A549 (cell line): Measurements from ENCODE around the gene ODAD4. TPM values are rescaled to one million over a fixed set of nuclear protein-coding genes. Genes with fewer than 3 reads are reported as not detected.

ENCODE experiments used
- ATAC-seq, 2 experiments: fragments of 200-7000 bp in 1 of 2; fragments of >200 bp in 1 of 2; cut with Nextera tagmentation in 1 of 2; cut with Tn5 transposase in 1 of 2; 3 replicates each; pipeline versions ENCODE4 v1.8.0 to v1.9.1; 2018 to 2020; ENCODE audit warnings: mild to moderate bottlenecking in 1 of 2, moderate library complexity in 1 of 2
- CTCF ChIA-PET: fragments of 300-600 bp; sonication (Branson Sonifier 250); formaldehyde crosslinking; extraction: SDS; loops from one replicate; lab custom pipeline; 2021; ENCODE audit warnings: antibody characterized with exemption, inconsistent platforms; lab: Yijun Ruan, JAX
- POLR2A ChIA-PET: fragments of 350-600 bp; formaldehyde crosslinking; extraction: SDS; loops from one replicate; lab custom pipeline; 2021; ENCODE audit warnings: antibody characterized with exemption, inconsistent platforms; lab: Yijun Ruan, JAX
- DNase-seq, 2 experiments: peaks; one replicate each; pipeline versions ENCODE4 v3.0.0 to v3.0.0-alpha.2; 2011 to 2016; ENCODE audit warnings: low read depth in 1 of 2, low spot score in 1 of 2
- FAIRE-seq: peaks from 2 replicates; lab custom pipeline; 2011; peaks lifted over from hg19 to GRCh38; lab: Jason Lieb, UNC
- H3K27ac ChIP-seq, 2 experiments: fragments of >200 bp; sonication (Bioruptor Twin); formaldehyde crosslinking; 3 replicates each; pipeline ENCODE4 v1.5.1; 2016 to 2017
- H3K4me1 ChIP-seq: fragments of >200 bp; sonication (Bioruptor Twin); formaldehyde crosslinking; 3 replicates; pipeline ENCODE4 v1.6.1; 2016
- H3K4me2 ChIP-seq: fragments of >200 bp; sonication (Bioruptor Twin); formaldehyde crosslinking; 3 replicates; pipeline ENCODE4 v1.6.1; 2016
- H3K4me3 ChIP-seq: fragments of >200 bp; sonication (Bioruptor Twin); formaldehyde crosslinking; 3 replicates; pipeline ENCODE4 v1.5.1; 2016
- H3K9me3 ChIP-seq: fragments of >200 bp; sonication (Bioruptor Twin); formaldehyde crosslinking; 3 replicates; pipeline ENCODE4 v1.6.1; 2016
- BHLHE40 ChIP-seq: IDR thresholded peaks from 2 replicates; pipeline ENCODE4 v1.6.1; 2012; ENCODE audit warnings: low read depth, low read length, inconsistent platforms
- CBX2 ChIP-seq: fragments of 200-600 bp; sonication (generic); IDR thresholded peaks from 2 replicates; pipeline ENCODE4 v1.6.1; 2016; ENCODE audit warnings: low read depth, mild to moderate bottlenecking, borderline replicate concordance
- CHD4 ChIP-seq: fragments of 200-600 bp; sonication (generic); IDR thresholded peaks from 2 replicates; pipeline ENCODE4 v1.6.1; 2016; ENCODE audit warnings: antibody characterized with exemption, mild to moderate bottlenecking, borderline replicate concordance
- EHF ChIP-seq: fragments of 250-450 bp; sonication (Bioruptor Pico); IDR thresholded peaks from 2 replicates; pipeline ENCODE4 v1.5.0; 2020; ENCODE audit warnings: mild to moderate bottlenecking
- FOSB ChIP-seq: fragments of 250-450 bp; sonication (Bioruptor Pico); IDR thresholded peaks from 2 replicates; pipeline ENCODE4 v1.5.0; 2020; ENCODE audit warnings: mild to moderate bottlenecking, moderate library complexity
- FOSL2 ChIP-seq, 2 experiments: fragments of 450-650 bp in 1 of 2; fragments of >200 bp in 1 of 2; sonication (Bioruptor Twin) in 1 of 2; formaldehyde crosslinking; IDR thresholded peaks; 2 replicates each; pipeline versions ENCODE4 v1.5.0 to v1.6.1; 2016 to 2020; ENCODE audit warnings: mild to moderate bottlenecking in 1 of 2, moderate library complexity in 1 of 2
- FOXS1 ChIP-seq: fragments of 250-450 bp; sonication (Bioruptor Pico); IDR thresholded peaks from 2 replicates; pipeline ENCODE4 v1.5.0; 2020; ENCODE audit warnings: mild to moderate bottlenecking, moderate library complexity
- HOXA7 ChIP-seq: fragments of 250-450 bp; sonication (Bioruptor Pico); IDR thresholded peaks from 2 replicates; pipeline ENCODE4 v1.5.0; 2020; ENCODE audit warnings: mild to moderate bottlenecking, moderate library complexity
- HOXB5 ChIP-seq: fragments of 250-450 bp; sonication (Bioruptor Pico); IDR thresholded peaks from 2 replicates; pipeline ENCODE4 v1.5.0; 2020; ENCODE audit warnings: mild to moderate bottlenecking, moderate library complexity
- JUNB ChIP-seq: fragments of >200 bp; sonication (Bioruptor Twin); formaldehyde crosslinking; IDR thresholded peaks from 2 replicates; pipeline ENCODE4 v1.6.1; 2016
- MAFK ChIP-seq: fragments of 450-650 bp; IDR thresholded peaks from 2 replicates; pipeline ENCODE4 v1.6.1; 2014; ENCODE audit not compliant: partially characterized antibody
- POLR2AphosphoS2 ChIP-seq: conservative IDR thresholded peaks from 2 replicates; pipeline ENCODE4 v1.6.1; 2012; ENCODE audit warnings: low read length, improper control_type of control experiment, inconsistent platforms
- RAD21 ChIP-seq, 2 experiments: fragments of >200 bp in 1 of 2; sonication (Bioruptor Twin) in 1 of 2; formaldehyde crosslinking in 1 of 2; IDR thresholded peaks in 1 of 2; conservative IDR thresholded peaks in 1 of 2; 2 replicates in 1 of 2; 3 replicates in 1 of 2; pipeline ENCODE4 v1.6.1; 2012 to 2018; ENCODE audit warnings: inconsistent platforms in 1 of 2
- RFX5 ChIP-seq: fragments of 450-650 bp; IDR thresholded peaks from 2 replicates; pipeline ENCODE4 v1.7.1; 2014; ENCODE audit warnings: antibody characterized with exemption, mild to moderate bottlenecking, moderate library complexity
- SMC3 ChIP-seq: fragments of >200 bp; sonication (Bioruptor Twin); formaldehyde crosslinking; IDR thresholded peaks from 3 replicates; pipeline ENCODE4 v1.6.1; 2018; ENCODE audit warnings: inconsistent platforms
- SREBF2 ChIP-seq: fragments of 450-650 bp; IDR thresholded peaks from 2 replicates; pipeline ENCODE4 v1.6.1; 2014; ENCODE audit warnings: mild to moderate bottlenecking, moderate library complexity
- ZFP36 ChIP-seq: fragments of 450-650 bp; IDR thresholded peaks from 2 replicates; pipeline ENCODE4 v1.6.1; 2014; ENCODE audit warnings: borderline replicate concordance; ENCODE audit not compliant: partially characterized antibody
- ZSCAN20 ChIP-seq: fragments of 250-450 bp; sonication (Bioruptor Pico); IDR thresholded peaks from 2 replicates; pipeline ENCODE4 v1.8.0; 2022; ENCODE audit warnings: mild to moderate bottlenecking, moderate library complexity
- WGBS: methylation state at CpG from one replicate; pipeline ENCODE4 v1.1.6; 2017; ENCODE audit errors: missing lambda C conversion rate; 5-methylcytosine and 5-hydroxymethylcytosine counted together
- polyA plus RNA-seq, 4 experiments: library from polyadenylated mRNA; depleted of rRNA in 3 of 4; stranded (reverse); fragments of >200 nt; fragmentation: RNase III in 1 of 4; extraction: RNeasy Plus Mini Kit Qiagen cat#74134 plus additional on column Dnase treatment in 1 of 4; gene quantifications; 2 replicates in 3 of 4; 3 replicates in 1 of 4; pipeline ENCODE4 v1.2.3, GENCODE V29; 2011 to 2017
- TF ChIP-seq, protein P1 (sequence below): fragments of 250-450 bp; sonication (Bioruptor Pico); IDR thresholded peaks from 2 replicates; pipeline ENCODE4 v1.5.0; 2020; ENCODE audit warnings: low read depth, mild to moderate bottlenecking, moderate library complexity
- TF ChIP-seq, protein P2 (sequence below): fragments of 450-650 bp; IDR thresholded peaks from 2 replicates; pipeline ENCODE4 v1.6.1; 2014; ENCODE audit warnings: antibody characterized with exemption
- TF ChIP-seq, protein P3 (sequence below): fragments of >200 bp; sonication (Bioruptor Twin); formaldehyde crosslinking; IDR thresholded peaks from 2 replicates; pipeline ENCODE4 v1.6.1; 2016
- TF ChIP-seq, protein P4 (sequence below): IDR thresholded peaks from 2 replicates; pipeline ENCODE4 v1.6.1; 2012; ENCODE audit warnings: low read depth, borderline replicate concordance

The ODAD4 gene
- polyA plus RNA-seq, 2 of the 4 experiments (the other 2 are of a cell fraction): 2.0 to 2.3 TPM

DNA sequence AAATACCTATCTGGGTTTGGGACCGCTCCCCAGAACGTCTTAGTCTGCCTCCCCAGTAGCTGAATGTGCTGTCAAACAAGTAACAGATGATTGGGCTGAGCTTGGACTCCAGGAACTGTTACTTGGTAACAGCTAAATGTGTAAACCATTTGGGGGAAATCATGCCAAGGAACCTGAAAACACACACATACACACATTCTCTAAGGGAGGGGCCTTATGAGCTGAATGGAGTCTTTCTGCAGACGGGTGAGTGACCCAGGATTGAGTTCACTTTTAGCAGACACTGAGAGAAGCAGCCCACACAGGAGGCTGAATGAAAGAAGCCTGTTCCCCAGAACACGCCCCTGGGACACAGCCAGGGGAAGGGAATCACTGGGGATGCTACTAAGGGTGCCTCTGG, 13.2 kb upstream of the ODAD4 start:
- DNase-seq: peak in 1 of 2 experiments; percentile 60
- Histone ChIP-seq H3K4me1 (peaks cover 66% of the 10 kb centered on the region), H3K4me2 (peak overlapping the region; percentile 91), H3K27ac (peak overlapping the region; percentile 93 to 95), H3K4me3 (peak overlapping the region; percentile 94), H3K9me3 (no peaks in the 10 kb centered on the region)
- ATAC-seq: no peak
- ChIA-PET CTCF (interaction anchor here (0.7 to 11.5 kb wide), 6 partner anchors 9 to 185 kb away, joined by 3 to 111 read pairs (median 10); partner anchors contain the start of genes ODAD4 and P3H4), POLR2A (interaction anchor here (0.7 to 4.2 kb wide), 5 partner anchors 13 to 100 kb away, joined by 3 to 47 read pairs (median 4); partner anchors contain the start of genes DNAJC7, KLHL11 and ODAD4)
- 23% methylated on average over 4 of the region's 4 CpGs for WGBS
- FAIRE-seq: no peak
- TF ChIP-seq, protein P1, sequence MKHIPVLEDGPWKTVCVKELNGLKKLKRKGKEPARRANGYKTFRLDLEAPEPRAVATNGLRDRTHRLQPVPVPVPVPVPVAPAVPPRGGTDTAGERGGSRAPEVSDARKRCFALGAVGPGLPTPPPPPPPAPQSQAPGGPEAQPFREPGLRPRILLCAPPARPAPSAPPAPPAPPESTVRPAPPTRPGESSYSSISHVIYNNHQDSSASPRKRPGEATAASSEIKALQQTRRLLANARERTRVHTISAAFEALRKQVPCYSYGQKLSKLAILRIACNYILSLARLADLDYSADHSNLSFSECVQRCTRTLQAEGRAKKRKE (CRISPR knock-in tag): no peak
- TF ChIP-seq POLR2AphosphoS2 (no peak), ZSCAN20 (no peak), RAD21 (conservative IDR thresholded peaks at IDR 0.05 in 1 of 2, IDR thresholded peaks at IDR 0.05 in 1 of 2) (no peak), HOXB5 (no peak), JUNB (no peak), FOXS1 (CRISPR knock-in tag) (no peak), HOXA7 (no peak)
- TF ChIP-seq, protein P2, sequence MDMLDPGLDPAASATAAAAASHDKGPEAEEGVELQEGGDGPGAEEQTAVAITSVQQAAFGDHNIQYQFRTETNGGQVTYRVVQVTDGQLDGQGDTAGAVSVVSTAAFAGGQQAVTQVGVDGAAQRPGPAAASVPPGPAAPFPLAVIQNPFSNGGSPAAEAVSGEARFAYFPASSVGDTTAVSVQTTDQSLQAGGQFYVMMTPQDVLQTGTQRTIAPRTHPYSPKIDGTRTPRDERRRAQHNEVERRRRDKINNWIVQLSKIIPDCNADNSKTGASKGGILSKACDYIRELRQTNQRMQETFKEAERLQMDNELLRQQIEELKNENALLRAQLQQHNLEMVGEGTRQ: no peak
- TF ChIP-seq, protein P3, sequence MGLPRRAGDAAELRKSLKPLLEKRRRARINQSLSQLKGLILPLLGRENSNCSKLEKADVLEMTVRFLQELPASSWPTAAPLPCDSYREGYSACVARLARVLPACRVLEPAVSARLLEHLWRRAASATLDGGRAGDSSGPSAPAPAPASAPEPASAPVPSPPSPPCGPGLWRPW: no peak

DNA sequence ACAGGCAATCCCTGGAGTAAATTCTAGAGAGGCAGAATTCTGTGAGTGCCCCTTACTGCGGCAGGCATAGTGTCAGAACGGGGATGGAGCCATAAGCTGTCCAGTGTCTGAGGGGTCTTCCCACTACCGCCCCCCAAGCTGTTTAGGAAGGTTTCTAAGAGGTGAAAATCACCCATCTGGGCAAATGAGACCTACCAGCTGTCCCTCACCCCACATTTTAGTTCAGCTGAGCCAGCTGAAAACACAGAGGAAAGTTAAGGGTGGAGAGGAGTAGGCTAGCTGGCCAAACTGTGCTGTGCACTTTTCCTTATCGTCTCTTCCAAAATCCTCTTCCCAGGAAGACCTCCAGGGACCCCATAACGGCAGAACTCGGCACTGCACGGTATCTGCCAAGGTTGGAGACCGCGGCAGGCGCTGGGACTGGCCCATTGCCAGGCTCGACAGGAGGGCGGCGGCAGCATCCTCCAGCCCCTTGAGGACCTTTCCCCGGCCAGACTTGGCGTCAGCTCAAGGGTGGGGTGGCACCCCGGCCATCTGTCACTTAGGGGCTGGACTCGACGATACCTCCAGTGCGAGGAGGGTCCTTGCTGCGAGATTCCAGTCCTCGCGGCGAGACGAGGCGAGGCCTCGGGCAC, 12.6 kb upstream of the ODAD4 start:
- DNase-seq: peak in 1 of 2 experiments; percentile 44
- no peak for FAIRE-seq
- Histone ChIP-seq H3K27ac (peak overlapping the region; percentile 93 to 95), H3K9me3 (no peaks in the 10 kb centered on the region), H3K4me1 (peaks cover 60% of the 10 kb centered on the region), H3K4me3 (peak overlapping the region; percentile 94), H3K4me2 (peak overlapping the region; percentile 91)
- peak; percentile 3 to 6 for ATAC-seq
- TF ChIP-seq MAFK (peak; percentile 50), FOSL2 (IDR thresholded peaks at IDR 0.05) (no peak), FOSL2 (CRISPR knock-in tag; IDR thresholded peaks at IDR 0.05) (no peak), SREBF2 (no peak)
- TF ChIP-seq, protein P2: 0 out of 2 replicates have a peak, but pooled peaks have one; percentile 10
- CTCF ChIA-PET: interaction anchor here (0.8 to 11.5 kb wide), 12 partner anchors 10 to 185 kb away, joined by 3 to 111 read pairs (median 5); partner anchors contain the start of genes ODAD4 and P3H4
- POLR2A ChIA-PET: interaction anchor here (0.7 to 4.2 kb wide), 9 partner anchors 7 to 184 kb away, joined by 3 to 47 read pairs (median 4); partner anchors contain the start of genes CNP, DNAJC7, KLHL11 and ODAD4
- WGBS: 3% methylated on average over 22 of the region's 26 CpGs

DNA sequence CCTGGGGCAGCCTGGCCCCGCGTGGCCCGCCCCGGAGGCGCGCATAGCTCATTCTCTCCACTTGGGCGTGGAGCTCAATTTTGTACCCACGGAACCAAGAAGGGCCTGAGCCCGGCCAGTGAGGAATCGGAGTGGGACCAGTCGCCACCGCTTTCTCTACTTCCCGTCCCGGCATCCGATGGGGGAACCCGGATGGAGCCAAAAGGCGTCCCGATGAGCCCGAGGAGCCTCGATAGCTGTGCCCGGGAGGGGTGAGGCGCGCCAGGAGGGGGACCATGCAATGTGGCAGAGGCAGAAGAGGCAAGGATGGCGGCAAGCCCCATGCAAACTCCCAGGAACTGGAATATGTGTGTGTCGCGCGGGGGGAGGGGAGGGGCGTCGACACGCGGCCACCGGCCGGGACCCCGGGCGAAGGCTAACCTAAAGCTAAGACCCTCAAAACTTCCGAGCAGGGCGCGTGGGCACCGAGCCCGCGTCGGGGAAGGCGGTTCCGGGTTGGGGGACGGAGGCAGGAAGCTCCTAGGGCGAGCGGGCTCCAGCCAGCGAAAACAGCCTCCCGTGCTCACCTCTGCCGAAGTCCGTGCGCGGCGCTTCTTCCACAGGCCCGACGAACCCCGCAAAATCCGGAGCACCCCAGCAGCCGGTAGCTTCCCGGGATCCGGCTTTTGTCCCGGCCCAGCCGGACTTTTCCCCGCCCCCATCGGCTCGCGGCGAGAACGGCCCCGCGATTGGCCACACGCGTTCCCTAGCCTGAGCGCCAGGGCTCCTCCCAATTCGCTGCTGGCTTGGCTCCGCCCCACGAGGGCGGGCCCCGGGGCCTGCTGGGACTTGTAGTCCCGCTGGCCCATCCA, 11.9 kb upstream of the ODAD4 start, which contains the start of gene ACLY:
ACLY (minus strand) TSS at position 638 of the 851 bp plus-strand sequence. CDS start 5,078 bp downstream, outside the sequence.
- ChIA-PET POLR2A (interaction anchor here (0.6 to 4.2 kb wide), 14 partner anchors 8 to 230 kb away, joined by 3 to 47 read pairs (median 4); partner anchors contain the start of genes CNP, EIF1, JUP and KAT2A), CTCF (interaction anchor here (0.8 to 11.5 kb wide), 13 partner anchors 8 to 132 kb away, joined by 3 to 111 read pairs (median 4); partner anchors contain the start of genes JUP, ODAD4 and P3H4)
- Histone ChIP-seq H3K4me1 (peaks cover 52% of the 10 kb centered on the region), H3K9me3 (no peaks in the 10 kb centered on the region), H3K27ac (peak within 1 kb of the TSS; percentile 93 to 95), H3K4me3 (peak within 1 kb of the TSS; percentile 94), H3K4me2 (peak within 1 kb of the TSS; percentile 91)
- ATAC-seq: peak; percentile 39 to 93
- peak; percentile 98 for DNase-seq
- WGBS: under 1% methylated on average over 24 of the region's 80 CpGs
- FAIRE-seq: no peak
- TF ChIP-seq, protein P3: no peak
- TF ChIP-seq RFX5: no peak; the same call in 1 of the 2 replicates
- TF ChIP-seq SMC3: no peak; the same call in 2 of the 3 replicates
- TF ChIP-seq, protein P4, sequence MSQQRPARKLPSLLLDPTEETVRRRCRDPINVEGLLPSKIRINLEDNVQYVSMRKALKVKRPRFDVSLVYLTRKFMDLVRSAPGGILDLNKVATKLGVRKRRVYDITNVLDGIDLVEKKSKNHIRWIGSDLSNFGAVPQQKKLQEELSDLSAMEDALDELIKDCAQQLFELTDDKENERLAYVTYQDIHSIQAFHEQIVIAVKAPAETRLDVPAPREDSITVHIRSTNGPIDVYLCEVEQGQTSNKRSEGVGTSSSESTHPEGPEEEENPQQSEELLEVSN: no peak
- no peak for TF ChIP-seq ZSCAN20
- no peak for TF ChIP-seq CHD4
- no peak for TF ChIP-seq BHLHE40
- TF ChIP-seq ZFP36: no peak
- TF ChIP-seq CBX2: no peak
- 0 out of 5 replicates have a peak, but pooled peaks of 1 of the 2 experiments have one; percentile 33 for TF ChIP-seq RAD21 (conservative IDR thresholded peaks at IDR 0.05 in 1 of 2, IDR thresholded peaks at IDR 0.05 in 1 of 2)
- TF ChIP-seq FOSB (CRISPR knock-in tag): no peak
- TF ChIP-seq EHF (CRISPR knock-in tag): no peak
- TF ChIP-seq MAFK: no peak
- no peak for TF ChIP-seq POLR2AphosphoS2
